ENCODE data around the gene CBX4. TPM values are rescaled to one million over a fixed set of nuclear protein-coding genes. Genes with fewer than 3 reads are reported as not detected.
A peak's percentile ranks its signal among the peaks of the same experiment; 100 is the strongest.

The CBX4 gene
- total RNA-seq, 1 experiment from 2014 or later = 53.5 TPM

GRCh38 chr17:79877041-79877440, 37.8 kb upstream of the CBX4 start:
- Histone ChIP-seq H3K9ac (ENCODE audit: low read length) (no peak overlapping the region), H2AFZ (ENCODE audit: low read length) (no peak overlapping the region), H3K9me2 (replicated peaks; ENCODE audit: low read length) (no peaks in the 10 kb centered on the region), H3K36me3 (ENCODE audit: low read depth, low read length) (no peaks in the 10 kb centered on the region), H3K4me1 (ENCODE audit: insufficient read depth, low read length) (no peaks in the 10 kb centered on the region), H3F3A (ENCODE audit: low read length, unreplicated experiment) (no peaks in the 10 kb centered on the region), H3K4me2 (ENCODE audit: low read length) (no peak overlapping the region), H3K27ac (ENCODE audit: low read length) (no peak overlapping the region), H4K20me1 (ENCODE audit: low read length) (no peaks in the 10 kb centered on the region), H3K27me3 (ENCODE audit: low read length) (no peaks in the 10 kb centered on the region), H3K4me3 (ENCODE audit: low read length) (no peak overlapping the region), H3K79me2 (ENCODE audit: low read length) (no peaks in the 10 kb centered on the region), H3K9me3 (ENCODE audit: low read length) (no peaks in the 10 kb centered on the region)
- no peak for DNase-seq
- no peak for ATAC-seq
- BruUV-seq (replicated peaks) = no TSS peak
- intact Hi-C loops (cut with micrococcal nuclease) = no loop called here
- TF ChIP-seq EZH2phosphoT487 (IDR thresholded peaks at IDR 0.05; ENCODE audit: borderline replicate concordance, low read length) = no peak
- CTCF ChIA-PET = no interaction called here
- POLR2A ChIA-PET (ENCODE audit: unreplicated experiment) = interaction anchor here (0.6 kb wide), 1 partner anchor 43 kb away, joined by 3 read pairs; no protein-coding TSS in a partner anchor

DNA sequence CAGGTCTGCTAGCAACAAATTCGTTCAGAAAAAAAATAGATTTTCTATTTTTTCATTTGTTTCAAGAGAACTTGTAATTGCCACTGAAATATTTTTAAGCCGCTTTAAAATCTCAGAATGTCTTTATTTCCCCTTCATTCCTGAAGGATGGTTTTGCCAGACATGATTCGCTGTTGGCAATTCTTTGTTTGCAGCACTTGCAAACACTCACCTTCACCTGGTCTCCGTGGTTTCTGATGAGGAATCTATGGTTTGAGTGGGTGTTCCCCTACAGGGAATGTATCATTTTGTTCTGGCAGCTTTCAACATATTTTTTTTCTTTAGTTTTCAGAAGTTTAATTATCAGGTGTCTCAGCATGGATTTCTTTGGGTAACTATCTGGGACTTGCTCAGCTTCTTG, 36.3 kb upstream of the CBX4 start:
- peak; percentile 28 for DNase-seq
- H3K9ac ChIP-seq (ENCODE audit: low read length) = no peak overlapping the region
- ChIA-PET POLR2A (ENCODE audit: unreplicated experiment) (no interaction called here), CTCF (interaction anchor here (0.7 kb wide), 1 partner anchor 25 kb away, joined by 4 read pairs; no protein-coding TSS in a partner anchor)
- no peak overlapping the region for H2AFZ ChIP-seq (ENCODE audit: low read length)
- no peaks in the 10 kb centered on the region for H4K20me1 ChIP-seq (ENCODE audit: low read length)
- intact Hi-C loops (cut with micrococcal nuclease) = loop anchor here (2.0 kb wide), 1 partner anchor 49 kb away; no protein-coding TSS in a partner anchor
- ATAC-seq = no peak
- no peaks in the 10 kb centered on the region for H3K79me2 ChIP-seq (ENCODE audit: low read length)
- H3K4me1 ChIP-seq (ENCODE audit: insufficient read depth, low read length) = no peaks in the 10 kb centered on the region
- no peak overlapping the region for H3K27ac ChIP-seq (ENCODE audit: low read length)
- no peaks in the 10 kb centered on the region for H3F3A ChIP-seq (ENCODE audit: low read length, unreplicated experiment)
- H3K36me3 ChIP-seq (ENCODE audit: low read depth, low read length) = no peaks in the 10 kb centered on the region
- H3K9me2 ChIP-seq (replicated peaks; ENCODE audit: low read length) = no peaks in the 10 kb centered on the region
- no TSS peak for BruUV-seq (replicated peaks)
- TF ChIP-seq EZH2phosphoT487 (IDR thresholded peaks at IDR 0.05; ENCODE audit: borderline replicate concordance, low read length) = no peak
- H3K9me3 ChIP-seq (ENCODE audit: low read length) = no peaks in the 10 kb centered on the region
- H3K4me3 ChIP-seq (ENCODE audit: low read length) = no peak overlapping the region
- H3K27me3 ChIP-seq (ENCODE audit: low read length) = no peaks in the 10 kb centered on the region
- H3K4me2 ChIP-seq (ENCODE audit: low read length) = no peak overlapping the region

- H3K36me3 ChIP-seq (ENCODE audit: low read depth, low read length) = no peaks in the 10 kb centered on the region
- no peaks in the 10 kb centered on the region for H3K27me3 ChIP-seq (ENCODE audit: low read length)
- no peak overlapping the region for H3K4me3 ChIP-seq (ENCODE audit: low read length)
- no peak overlapping the region for H2AFZ ChIP-seq (ENCODE audit: low read length)
- no peak overlapping the region for H3K4me2 ChIP-seq (ENCODE audit: low read length)
- no peak overlapping the region for H3K9ac ChIP-seq (ENCODE audit: low read length)
- ChIA-PET POLR2A (ENCODE audit: unreplicated experiment) (no interaction called here), CTCF (no interaction called here)
- intact Hi-C loops (cut with micrococcal nuclease) = loop anchor here (2.0 kb wide), 1 partner anchor 50 kb away; no protein-coding TSS in a partner anchor
- H3K27ac ChIP-seq (ENCODE audit: low read length) = no peak overlapping the region
- ATAC-seq (peak; percentile 93), DNase-seq (peak; percentile 75)
- no TSS peak for BruUV-seq (replicated peaks)
- H4K20me1 ChIP-seq (ENCODE audit: low read length) = no peaks in the 10 kb centered on the region
- peak; percentile 81 for TF ChIP-seq CTCF (conservative IDR thresholded peaks at IDR 0.05; ENCODE audit: low read depth, low read length)
- no peak for TF ChIP-seq EZH2phosphoT487 (IDR thresholded peaks at IDR 0.05; ENCODE audit: borderline replicate concordance, low read length)
- no peak for TF ChIP-seq EZH2 (IDR thresholded peaks at IDR 0.05; ENCODE audit: low read length, unreplicated experiment)
- no peaks in the 10 kb centered on the region for H3K79me2 ChIP-seq (ENCODE audit: low read length)
- H3K9me3 ChIP-seq (ENCODE audit: low read length) = no peaks in the 10 kb centered on the region
- H3F3A ChIP-seq (ENCODE audit: low read length, unreplicated experiment) = no peaks in the 10 kb centered on the region
- H3K9me2 ChIP-seq (replicated peaks; ENCODE audit: low read length) = no peaks in the 10 kb centered on the region
- H3K4me1 ChIP-seq (ENCODE audit: insufficient read depth, low read length) = no peaks in the 10 kb centered on the region
Measured at GRCh38 chr17:79874329-79874981, 35.2 kb upstream of the CBX4 start.

Measured in PC-3 (cell line).